ENCODE results near the gene SCUBE2. TPM values are rescaled to one million over a fixed set of nuclear protein-coding genes. Genes with fewer than 3 reads are reported as not detected.

Gene SCUBE2
- total and polyA plus RNA-seq, 2 donors (not counting 3 experiments of a cell fraction or from before 2014, with no cell fraction given): 0.55 to 3.5 TPM

- DNase-seq (ENCODE audit: low read depth, low spot score) (no peak), FAIRE-seq (no peak)
- no peak overlapping the region for H3K27ac ChIP-seq (ENCODE audit: insufficient read depth, low read depth, low read length)
- BruUV-seq (replicated peaks): no TSS peak
- H3K79me2 ChIP-seq (ENCODE audit: control insufficient read depth, insufficient read depth, low read length): no peaks in the 10 kb centered on the region
- dilution Hi-C loops (cut with MboI; ENCODE audit: extremely low pct_ligation_motif_present, low sequenced_read_pairs) (no loop called here), intact Hi-C loops (cut with micrococcal nuclease) (no loop called here)
- no peak for TF ChIP-seq POLR2A (IDR thresholded peaks at IDR 0.05; ENCODE audit: low read depth, low read length)
- H3K4me3 ChIP-seq (replicated peaks in 1 of 3; ENCODE audit: insufficient read depth in 1 of 3, low read depth in 1 of 3, low read length in 3 of 3): no peak overlapping the region
- no peaks in the 10 kb centered on the region for H4K20me1 ChIP-seq (replicated peaks; ENCODE audit: control insufficient read depth, extremely low read depth, insufficient read depth, low read length)
- CTCF ChIA-PET: interaction anchor here (1.6 to 3.3 kb wide), 2 partner anchors 18 to 117 kb away, joined by 4 to 17 read pairs; no protein-coding TSS in a partner anchor
- no peak overlapping the region for H3K4me2 ChIP-seq (ENCODE audit: insufficient read depth, low read length)
- peaks cover under 1% of the 10 kb centered on the region for H3K4me1 ChIP-seq (ENCODE audit: control insufficient read depth, extremely low read depth, insufficient read depth, low read length)
- H3K36me3 ChIP-seq (ENCODE audit: control insufficient read depth in 2 of 2, extremely low read depth in 1 of 2, insufficient read depth in 2 of 2, low read length in 2 of 2): peaks cover 2 to 3% of the 10 kb centered on the region in 2 experiments
- H3K27me3 ChIP-seq (ENCODE audit: control insufficient read depth in 2 of 2, insufficient read depth in 2 of 2, low read length in 2 of 2): no peaks in the 10 kb centered on the region
- H3K9ac ChIP-seq (replicated peaks; ENCODE audit: extremely low read depth, insufficient read depth, low read length): no peak overlapping the region
- no peak overlapping the region for H2AFZ ChIP-seq (ENCODE audit: low read depth, low read length)
- no peaks in the 10 kb centered on the region for H3K9me1 ChIP-seq (replicated peaks; ENCODE audit: control insufficient read depth, extremely low read depth, insufficient read depth, low read length)
- H3K9me3 ChIP-seq (replicated peaks; ENCODE audit: control insufficient read depth, insufficient read depth, low read length): no peaks in the 10 kb centered on the region
- POLR2A ChIA-PET: no interaction called here
Observed at GRCh38 chr11:9132203-9132878, 40.9 kb upstream of the SCUBE2 start.

GRCh38 chr11:9130297-9130696 lies 38.9 kb upstream of the SCUBE2 start:
- H3K36me3 ChIP-seq (ENCODE audit: control insufficient read depth in 2 of 2, extremely low read depth in 1 of 2, insufficient read depth in 2 of 2, low read length in 2 of 2): peaks cover 0 to 2% of the 10 kb centered on the region in 2 experiments
- POLR2A ChIA-PET: interaction anchor here (0.6 kb wide), 1 partner anchor 76 kb away, joined by 4 read pairs; no protein-coding TSS in a partner anchor
- TF ChIP-seq MAX (IDR thresholded peaks at IDR 0.05; ENCODE audit: insufficient read depth, insufficient read length) (no peak), GATA2 (IDR thresholded peaks at IDR 0.05; ENCODE audit: insufficient read depth, insufficient read length, low read depth, low read length) (no peak), POLR2A (IDR thresholded peaks at IDR 0.05; ENCODE audit: low read depth, low read length) (no peak), CTCF (IDR thresholded peaks at IDR 0.05; ENCODE audit: extremely low read depth in 1 of 2, insufficient read depth in 1 of 2, low read depth in 1 of 2, low read length in 2 of 2) (no peak), FOS (IDR thresholded peaks at IDR 0.05; ENCODE audit: borderline replicate concordance, insufficient read depth, low read length) (no peak), MYC (IDR thresholded peaks at IDR 0.05; ENCODE audit: low read depth, low read length) (no peak), JUN (IDR thresholded peaks at IDR 0.05; ENCODE audit: borderline replicate concordance, insufficient read depth, insufficient read length, low read depth) (no peak), EZH2 (IDR thresholded peaks at IDR 0.05; ENCODE audit: borderline replicate concordance, low read depth, low read length, severe bottlenecking) (no peak), POLR2AphosphoS5 (IDR thresholded peaks at IDR 0.05; ENCODE audit: insufficient read depth, low read depth, low read length) (no peak)
- H3K27me3 ChIP-seq (ENCODE audit: control insufficient read depth in 2 of 2, insufficient read depth in 2 of 2, low read length in 2 of 2): no peaks in the 10 kb centered on the region
- H3K9me3 ChIP-seq (replicated peaks; ENCODE audit: control insufficient read depth, insufficient read depth, low read length): no peaks in the 10 kb centered on the region
- H3K9ac ChIP-seq (replicated peaks; ENCODE audit: extremely low read depth, insufficient read depth, low read length): no peak overlapping the region
- FAIRE-seq: no peak
- H4K20me1 ChIP-seq (replicated peaks; ENCODE audit: control insufficient read depth, extremely low read depth, insufficient read depth, low read length): no peaks in the 10 kb centered on the region
- H3K4me3 ChIP-seq (replicated peaks in 1 of 3; ENCODE audit: insufficient read depth in 1 of 3, low read depth in 1 of 3, low read length in 3 of 3): no peak overlapping the region
- H3K4me2 ChIP-seq (ENCODE audit: insufficient read depth, low read length): no peak overlapping the region
- no TSS peak for BruUV-seq (replicated peaks)
- CTCF ChIA-PET: interaction anchor here (1.2 to 3.3 kb wide), 4 partner anchors 8 to 937 kb away, joined by 3 to 22 read pairs (median 8); no protein-coding TSS in a partner anchor
- intact Hi-C loops (cut with micrococcal nuclease): no loop called here
- H3K4me1 ChIP-seq (ENCODE audit: control insufficient read depth, extremely low read depth, insufficient read depth, low read length): no peaks in the 10 kb centered on the region
- H3K9me1 ChIP-seq (replicated peaks; ENCODE audit: control insufficient read depth, extremely low read depth, insufficient read depth, low read length): no peaks in the 10 kb centered on the region
- H3K27ac ChIP-seq (ENCODE audit: insufficient read depth, low read depth, low read length): no peak overlapping the region
- no peak for DNase-seq (ENCODE audit: low read depth, low spot score)
- no peak overlapping the region for H2AFZ ChIP-seq (ENCODE audit: low read depth, low read length)
- dilution Hi-C loops (cut with MboI; ENCODE audit: extremely low pct_ligation_motif_present, low sequenced_read_pairs): no loop called here
- no peaks in the 10 kb centered on the region for H3K79me2 ChIP-seq (ENCODE audit: control insufficient read depth, insufficient read depth, low read length)
